ENCODE results near the gene EFCAB6. TPM values are rescaled to one million over a fixed set of nuclear protein-coding genes. Genes with fewer than 3 reads are reported as not detected.

Gene EFCAB6
- total and polyA plus RNA-seq, 2 of the 4 experiments (the other 2 are of a cell fraction) = 0.44 to 1.1 TPM

DNA sequence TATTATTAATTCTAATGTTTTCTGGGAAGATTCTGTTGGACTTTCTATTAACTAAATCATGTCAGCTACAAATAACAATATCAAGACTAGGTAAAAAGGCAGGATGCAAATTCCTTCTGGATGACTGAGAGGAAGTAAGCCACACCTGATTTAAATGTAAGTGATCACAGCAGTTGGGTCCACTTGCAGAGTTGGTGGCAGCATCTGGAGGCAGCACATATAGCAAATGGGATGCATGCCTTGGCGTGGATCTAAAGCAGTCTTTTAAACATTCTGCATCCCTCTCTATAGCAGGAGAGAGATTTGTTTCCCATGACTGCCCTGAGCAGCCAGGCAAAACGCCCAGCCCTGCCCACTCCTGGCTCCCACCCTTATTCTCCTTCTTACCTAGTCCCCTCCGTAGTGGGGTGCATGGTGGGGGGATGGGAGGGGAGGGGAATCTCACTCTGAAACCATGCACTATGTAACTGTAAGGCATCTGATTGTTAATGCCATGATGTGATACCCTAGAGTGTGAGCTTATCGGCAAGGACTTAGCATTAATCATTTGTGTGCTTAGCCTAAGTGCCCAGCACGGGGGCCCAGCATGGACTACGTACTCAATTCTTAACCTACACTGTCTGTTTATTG, 130.3 kb downstream of the EFCAB6 start:
- Histone ChIP-seq H3K9ac (ENCODE audit: low read depth, low read length) (no peak overlapping the region), H4K91ac (ENCODE audit: insufficient read depth, low read depth, low read length) (no peak overlapping the region), H3K36me3 (ENCODE audit: control insufficient read depth, insufficient read depth, low read length) (no peaks in the 10 kb centered on the region), H3K27me3 (ENCODE audit: control insufficient read depth, insufficient read depth, low read length) (no peaks in the 10 kb centered on the region; the same call in 1 of the 2 replicates), H4K8ac (ENCODE audit: low read depth in 2 of 2, low read length in 2 of 2) (no peak overlapping the region), H3K4ac (ENCODE audit: low read depth, low read length) (no peak overlapping the region), H2AFZ (replicated peaks; ENCODE audit: low read length, poor library complexity) (no peak overlapping the region), H2AK5ac (ENCODE audit: low read depth, low read length) (no peak overlapping the region), H3K9me1 (ENCODE audit: insufficient read depth, low read length) (no peaks in the 10 kb centered on the region), H3K14ac (replicated peaks; ENCODE audit: low read depth, low read length) (no peak overlapping the region), H3K18ac (ENCODE audit: low read depth, low read length) (no peak overlapping the region), H3K27ac (ENCODE audit: insufficient read depth, low read length) (no peak overlapping the region), H3K23ac (ENCODE audit: low read depth, low read length) (no peak overlapping the region), H4K20me1 (ENCODE audit: insufficient read depth, low read length) (no peaks in the 10 kb centered on the region), H2BK5ac (ENCODE audit: low read depth, low read length, poor library complexity, severe bottlenecking) (no peak overlapping the region), H2BK20ac (ENCODE audit: low read depth, low read length) (no peak overlapping the region), H4K5ac (ENCODE audit: low read depth, low read length) (no peak overlapping the region), H2BK120ac (ENCODE audit: low read depth, low read length) (no peak overlapping the region), H3K4me3 (ENCODE audit: insufficient read depth, low read depth, low read length) (no peak overlapping the region), H3K4me2 (ENCODE audit: low read depth, low read length) (no peak overlapping the region), H3K4me1 (ENCODE audit: control insufficient read depth, insufficient read depth, low read length) (no peaks in the 10 kb centered on the region), H3K79me1 (ENCODE audit: low read depth in 1 of 2, low read length in 2 of 2) (no peaks in the 10 kb centered on the region), H3K9me3 (ENCODE audit: control insufficient read depth, insufficient read depth, low read length) (no peaks in the 10 kb centered on the region), H3K56ac (ENCODE audit: extremely low read depth, insufficient read depth, low read length) (no peak overlapping the region), H2BK15ac (ENCODE audit: low read depth, low read length) (no peak overlapping the region), H2AK9ac (replicated peaks; ENCODE audit: low read depth, low read length, poor library complexity) (no peak overlapping the region)
- WGBS, 2 experiments (ENCODE audit: extremely low coverage in 2 of 2, insufficient read length in 1 of 2) = no CpG with 5 or more reads among the region's 6 CpGs
- DNase-seq = no peak
- in situ Hi-C loops (cut with MboI; ENCODE audit: low sequenced_read_pairs) (no loop called here), dilution Hi-C loops (cut with HindIII; ENCODE audit: low sequenced_read_pairs, unreplicated experiment) (no loop called here), intact Hi-C loops (cut with micrococcal nuclease) (no loop called here)
- no peak for ATAC-seq (ENCODE audit: low read depth)
- no TSS peak for BruUV-seq (replicated peaks)
- ChIA-PET POLR2A (ENCODE audit: unreplicated experiment) (no interaction called here), CTCF (no interaction called here)
- TF ChIP-seq POLR2A (IDR thresholded peaks at IDR 0.05; ENCODE audit: low read depth, low read length) (no peak), MAZ (IDR thresholded peaks at IDR 0.05; ENCODE audit: borderline replicate concordance, low read depth, low read length) (no peak), BHLHE40 (IDR thresholded peaks at IDR 0.05; ENCODE audit: low read depth, low read length) (no peak), FOS (IDR thresholded peaks at IDR 0.05; ENCODE audit: low read depth, low read length) (no peak)
